ENCODE data around the gene ADORA2B. TPM values are rescaled to one million over a fixed set of nuclear protein-coding genes. Genes with fewer than 3 reads are reported as not detected.
A peak's percentile ranks its signal among the peaks of the same experiment; 100 is the strongest.

The ADORA2B gene
- total and polyA plus RNA-seq, 4 experiments from 2014 or later, result 0.23 to 1.8 (median 0.41) TPM

DNA sequence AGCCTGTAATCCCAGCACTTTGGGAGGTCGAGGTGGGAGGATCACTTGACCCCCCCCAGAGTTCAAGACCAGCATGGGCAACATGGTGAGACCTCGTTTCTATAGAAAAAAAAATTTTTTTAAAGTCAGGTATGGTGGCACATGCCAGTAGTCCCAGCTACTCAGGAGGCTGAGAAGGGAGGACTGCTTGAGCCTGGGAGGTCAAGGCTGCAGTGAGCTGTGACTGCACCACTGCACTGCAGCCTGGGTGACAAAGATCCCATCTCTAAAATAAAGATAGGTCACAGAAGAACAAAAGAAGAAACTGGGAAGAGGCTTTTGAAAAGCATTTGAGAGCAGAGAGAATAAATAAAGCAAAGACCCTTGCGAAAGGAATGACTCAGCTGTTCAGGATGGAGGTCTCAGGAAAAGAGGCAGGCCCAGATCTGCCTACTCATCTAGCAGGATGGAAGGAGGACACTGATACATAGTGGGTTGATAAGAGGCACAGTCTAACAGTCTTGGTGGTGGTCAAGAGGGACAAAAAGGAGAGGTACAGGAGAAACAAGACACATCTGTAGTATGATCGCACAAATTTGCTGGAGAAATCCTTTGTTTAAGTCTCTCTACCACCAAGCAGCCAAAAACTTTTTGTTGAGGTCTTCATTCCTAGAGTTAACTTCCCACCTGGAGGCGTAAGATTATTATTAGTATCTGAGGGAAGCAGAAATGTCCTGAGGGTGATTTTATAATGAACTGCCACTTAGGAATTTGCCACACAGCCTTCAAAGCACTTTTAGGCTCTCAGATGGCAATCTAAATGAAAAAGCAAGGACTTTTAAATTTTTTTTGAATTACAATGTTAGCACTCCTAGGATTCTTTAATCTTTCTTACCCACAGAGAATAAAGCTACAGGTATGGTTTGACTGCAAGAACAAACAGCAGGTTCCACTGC, 37.0 kb downstream of the ADORA2B start:
- no peak overlapping the region for H3K4me3 Mint-ChIP-seq
- CTCF ChIA-PET (ENCODE audit: partially characterized antibody), result no interaction called here
- H3K27ac ChIP-seq (ENCODE audit: low read depth, low read length), result no peak overlapping the region
- intact Hi-C loops (cut with micrococcal nuclease), result no loop called here
- H3K9me3 Mint-ChIP-seq, result no peaks in the 10 kb centered on the region
- H3K27me3 Mint-ChIP-seq, result no peaks in the 10 kb centered on the region
- no peaks in the 10 kb centered on the region for H3K27me3 ChIP-seq (ENCODE audit: insufficient read depth, low read length)
- H3K27ac Mint-ChIP-seq, result peak overlapping the region in 3 of 7 donors; percentile 28 to 89 (median 52)
- H3K36me3 Mint-ChIP-seq, result peaks cover 54 to 68% of the 10 kb centered on the region in 2 donors
- no peak overlapping the region for H3K4me3 ChIP-seq (ENCODE audit: low read length in 2 of 2)
- no peaks in the 10 kb centered on the region for H3K4me1 ChIP-seq (ENCODE audit: insufficient read depth, low read length)
- H3K9me3 ChIP-seq (ENCODE audit: control insufficient read depth in 1 of 2, low read length in 2 of 2), result no peaks in the 10 kb centered on the region
- H3K36me3 ChIP-seq (ENCODE audit: insufficient read depth, low read length), result peaks cover 24% of the 10 kb centered on the region
- POLR2A ChIA-PET (ENCODE audit: partially characterized antibody), result no interaction called here
- no peak for DNase-seq
- peaks cover 0 to 4% (median 2%) of the 10 kb centered on the region in 4 donors for H3K4me1 Mint-ChIP-seq

DNA sequence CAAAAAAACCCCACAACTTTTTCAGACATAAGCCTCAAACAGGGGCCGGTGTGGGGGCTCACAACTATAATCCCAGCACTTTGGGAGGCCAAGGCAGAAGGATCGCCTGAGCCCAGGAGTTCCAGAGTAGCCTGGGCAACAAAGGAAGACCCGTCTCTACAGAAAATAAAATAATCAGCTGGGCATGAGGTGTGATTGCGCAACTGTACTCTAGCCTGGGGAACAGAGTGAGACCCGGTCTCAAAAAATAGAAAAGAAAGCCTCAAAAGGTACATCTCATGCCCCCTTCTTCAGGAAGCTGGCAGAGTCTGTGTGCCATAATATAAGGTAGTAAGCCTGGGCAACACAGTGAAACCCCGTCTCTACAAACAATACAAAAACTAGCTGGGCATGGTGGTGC, 51.4 kb downstream of the ADORA2B start:
- H3K4me1 Mint-ChIP-seq, result peaks cover 16 to 32% (median 22%) of the 10 kb centered on the region in 4 donors
- Histone ChIP-seq H3K9me3 (ENCODE audit: control insufficient read depth in 1 of 2, low read length in 2 of 2) (no peaks in the 10 kb centered on the region), H3K4me1 (ENCODE audit: insufficient read depth, low read length) (peaks cover 22% of the 10 kb centered on the region), H3K27ac (ENCODE audit: low read depth, low read length) (no peak overlapping the region), H3K27me3 (ENCODE audit: insufficient read depth, low read length) (no peaks in the 10 kb centered on the region), H3K4me3 (ENCODE audit: low read length in 2 of 2) (no peak overlapping the region), H3K36me3 (ENCODE audit: insufficient read depth, low read length) (peaks cover 5% of the 10 kb centered on the region)
- no peak overlapping the region for H3K4me3 Mint-ChIP-seq
- H3K9me3 Mint-ChIP-seq, result no peaks in the 10 kb centered on the region
- intact Hi-C loops (cut with micrococcal nuclease), result loop anchor here (5.0 kb wide), 1 partner anchor 144 kb away; no protein-coding TSS in a partner anchor
- ChIA-PET POLR2A (ENCODE audit: partially characterized antibody) (interaction anchor here (0.6 kb wide), 1 partner anchor 604 kb away, joined by 4 read pairs; no protein-coding TSS in a partner anchor), CTCF (ENCODE audit: partially characterized antibody) (interaction anchor here (0.9 to 1.1 kb wide), 2 partner anchors 8 to 168 kb away, joined by 3 to 4 read pairs; no protein-coding TSS in a partner anchor)
- DNase-seq, result no peak
- no peak overlapping the region for H3K27ac Mint-ChIP-seq
- no peaks in the 10 kb centered on the region for H3K27me3 Mint-ChIP-seq
- peaks cover 11 to 34% of the 10 kb centered on the region in 2 donors for H3K36me3 Mint-ChIP-seq

DNA sequence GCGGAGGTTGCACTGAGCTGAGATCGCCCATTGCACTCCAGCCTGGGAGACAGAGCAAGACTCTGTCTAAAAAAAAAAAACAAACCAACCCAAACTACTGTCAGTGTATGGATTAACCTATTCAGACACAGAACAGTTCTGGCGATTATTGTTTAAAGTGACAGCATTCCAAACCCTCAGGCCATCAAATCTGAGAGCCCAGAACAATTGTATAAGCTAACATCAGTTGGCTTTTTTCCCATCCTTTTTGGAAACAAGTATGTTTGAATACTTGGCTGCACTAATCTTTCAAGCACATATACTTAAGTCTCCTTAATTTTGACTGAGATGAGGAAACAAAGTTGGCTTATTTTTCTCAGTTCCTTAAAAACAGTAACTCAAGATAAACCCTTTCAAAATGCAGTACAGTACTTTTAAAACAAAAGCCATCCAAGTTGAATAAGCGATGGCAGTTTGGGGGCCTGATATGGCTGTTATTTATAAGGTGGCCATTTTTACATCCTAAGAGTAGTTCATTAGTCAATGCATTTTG, 53.2 kb downstream of the ADORA2B start:
- no peak for DNase-seq
- H3K9me3 ChIP-seq (ENCODE audit: control insufficient read depth in 1 of 2, low read length in 2 of 2), result no peaks in the 10 kb centered on the region
- peak overlapping the region in 4 of 8 donors; percentile 85 to 97 (median 94) for H3K4me3 Mint-ChIP-seq
- ChIA-PET CTCF (ENCODE audit: partially characterized antibody) (interaction anchor here (1.1 to 3.1 kb wide), 3 partner anchors 22 to 740 kb away, joined by 4 to 15 read pairs (median 8); no protein-coding TSS in a partner anchor), POLR2A (ENCODE audit: partially characterized antibody) (interaction anchor here (2.0 to 2.7 kb wide), 2 partner anchors 39 to 170 kb away, joined by 10 read pairs; no protein-coding TSS in a partner anchor)
- peaks cover 17 to 46% of the 10 kb centered on the region in 2 donors for H3K36me3 Mint-ChIP-seq
- intact Hi-C loops (cut with micrococcal nuclease), result loop anchor here (1.0 to 5.0 kb wide), 4 partner anchors 39 to 170 kb away; partner anchors contain the start of gene ADORA2B
- peak overlapping the region; percentile 86 to 99 (median 98) for H3K27ac Mint-ChIP-seq
- H3K27ac ChIP-seq (ENCODE audit: low read depth, low read length), result no peak overlapping the region
- no peaks in the 10 kb centered on the region for H3K9me3 Mint-ChIP-seq
- no peaks in the 10 kb centered on the region for H3K27me3 Mint-ChIP-seq
- H3K4me3 ChIP-seq (ENCODE audit: low read length in 2 of 2), result no peak overlapping the region
- peaks cover 18% of the 10 kb centered on the region for H3K36me3 ChIP-seq (ENCODE audit: insufficient read depth, low read length)
- no peaks in the 10 kb centered on the region for H3K27me3 ChIP-seq (ENCODE audit: insufficient read depth, low read length)
- peaks cover 28% of the 10 kb centered on the region for H3K4me1 ChIP-seq (ENCODE audit: insufficient read depth, low read length)
- H3K4me1 Mint-ChIP-seq, result peaks cover 24 to 42% (median 32%) of the 10 kb centered on the region in 4 donors

DNA sequence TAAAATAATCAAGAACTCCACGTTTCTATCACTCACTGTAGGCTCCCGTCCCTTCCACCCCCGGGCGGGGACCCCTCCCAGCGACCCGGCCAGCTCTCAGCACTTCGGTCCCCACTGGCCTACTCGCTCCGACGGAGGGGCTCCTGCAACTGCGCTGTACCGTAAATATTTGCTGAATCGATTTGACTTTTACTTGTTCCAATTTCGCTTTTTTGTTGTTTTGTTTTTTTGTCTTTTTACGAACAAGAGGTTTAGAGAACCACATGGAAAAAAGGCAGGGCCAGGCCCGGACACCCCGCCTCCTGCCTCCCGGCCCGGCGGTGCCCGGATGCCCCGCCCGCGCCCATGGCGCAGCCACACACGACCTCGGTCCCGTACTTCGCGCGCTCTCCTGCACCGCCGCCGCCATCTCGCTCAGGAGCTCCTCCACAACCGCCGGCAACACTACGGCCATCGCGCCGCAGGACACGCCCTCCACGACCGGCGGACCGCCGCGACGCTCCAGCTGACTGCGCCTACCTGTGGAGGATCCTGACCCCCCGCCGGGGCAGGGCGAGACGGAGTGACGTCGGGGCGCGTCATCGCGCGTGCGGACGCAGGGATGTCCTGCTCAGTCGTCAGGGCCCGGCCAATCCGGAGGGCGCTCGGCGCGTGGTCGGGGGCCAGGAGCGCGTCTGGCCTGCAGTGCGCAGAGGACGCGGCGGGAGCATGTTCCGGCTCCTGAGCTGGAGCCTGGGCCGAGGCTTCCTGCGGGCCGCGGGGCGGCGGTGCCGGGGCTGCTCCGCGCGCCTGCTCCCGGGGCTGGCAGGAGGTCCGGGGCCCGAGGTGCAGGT, 54.4 kb downstream of the ADORA2B start, which contains the start of the genes TTC19 and ZSWIM7:
Gene TTC19 (plus strand): TSS at position 684 of the 833 bp plus-strand sequence. CDS start 25 bp downstream, at position 709.
Gene ZSWIM7 (minus strand): TSS at position 564 of the 833 bp plus-strand sequence. CDS start 110 bp downstream, at position 454.
- H3K36me3 ChIP-seq (ENCODE audit: insufficient read depth, low read length), result peaks cover 28% of the 10 kb centered on the region
- no peaks in the 10 kb centered on the region for H3K27me3 Mint-ChIP-seq
- H3K4me1 Mint-ChIP-seq, result peaks cover 24 to 42% (median 33%) of the 10 kb centered on the region in 4 donors
- no peaks in the 10 kb centered on the region for H3K27me3 ChIP-seq (ENCODE audit: insufficient read depth, low read length)
- intact Hi-C loops (cut with micrococcal nuclease), result loop anchor here (1.0 to 5.0 kb wide), 2 partner anchors 147 to 216 kb away; partner anchors contain the start of gene NCOR1
- peak; percentile 89 to 94 (median 91) for DNase-seq
- H3K4me1 ChIP-seq (ENCODE audit: insufficient read depth, low read length), result peaks cover 28% of the 10 kb centered on the region
- peak within 1 kb of the TSS; percentile 73 to 79 for H3K4me3 ChIP-seq (ENCODE audit: low read length in 2 of 2)
- H3K36me3 Mint-ChIP-seq, result peaks cover 27 to 52% of the 10 kb centered on the region in 2 donors
- no peaks in the 10 kb centered on the region for H3K9me3 ChIP-seq (ENCODE audit: control insufficient read depth in 1 of 2, low read length in 2 of 2)
- peak within 1 kb of the TSS; percentile 86 to 99 (median 98) for H3K27ac Mint-ChIP-seq
- ChIA-PET POLR2A (ENCODE audit: partially characterized antibody) (interaction anchor here (0.6 to 2.7 kb wide), 12 partner anchors 8 to 537 kb away, joined by 3 to 10 read pairs (median 3); partner anchors contain the start of genes ADORA2B and CENPV), CTCF (ENCODE audit: partially characterized antibody) (interaction anchor here (0.7 to 3.1 kb wide), 5 partner anchors 10 to 741 kb away, joined by 3 to 15 read pairs (median 5); no protein-coding TSS in a partner anchor)
- H3K4me3 Mint-ChIP-seq, result peak within 1 kb of the TSS; percentile 91 to 97 (median 95)
- no peaks in the 10 kb centered on the region for H3K9me3 Mint-ChIP-seq
- peak within 1 kb of the TSS; percentile 76 for H3K27ac ChIP-seq (ENCODE audit: low read depth, low read length)

DNA sequence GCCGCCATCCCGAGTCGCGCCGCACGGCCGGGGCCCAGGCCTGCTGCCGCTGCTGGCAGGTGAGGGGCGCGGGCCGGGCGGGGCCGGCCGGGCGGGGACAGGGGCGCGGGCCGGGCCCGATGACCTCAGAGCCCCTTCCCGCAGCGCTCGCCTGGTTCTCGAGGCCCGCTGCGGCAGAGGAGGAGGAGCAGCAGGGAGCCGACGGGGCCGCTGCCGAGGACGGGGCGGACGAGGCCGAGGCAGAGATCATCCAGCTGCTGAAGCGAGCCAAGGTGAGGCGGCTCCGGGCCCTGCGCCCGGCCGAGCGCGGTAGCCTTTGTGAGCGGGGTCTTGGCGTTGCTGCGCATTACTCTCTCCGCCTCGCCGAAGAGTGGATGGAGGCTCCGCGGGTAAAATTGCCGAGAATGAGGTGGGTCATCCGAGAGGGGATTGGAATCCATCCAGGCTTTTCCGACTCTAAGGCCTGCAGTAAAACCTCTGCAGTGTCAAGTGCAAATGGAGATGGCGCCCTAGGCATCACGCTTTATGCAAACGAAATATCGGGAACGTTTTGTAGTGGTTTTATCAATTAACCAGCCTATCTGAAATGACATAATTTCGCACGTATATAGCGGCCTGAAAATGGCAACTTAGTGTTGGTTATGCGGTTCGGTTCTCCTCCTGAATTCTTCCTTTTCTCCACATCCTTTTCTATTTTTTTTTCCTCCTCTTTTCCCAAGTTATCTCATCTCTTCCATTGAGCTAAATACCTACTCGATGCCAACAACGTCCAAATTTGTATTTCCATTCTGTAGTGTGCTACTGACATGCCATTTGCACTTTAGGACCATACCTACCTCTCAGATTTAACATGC, 55.3 kb downstream of the ADORA2B start:
- CTCF ChIA-PET (ENCODE audit: partially characterized antibody), result interaction anchor here (0.7 to 3.1 kb wide), 4 partner anchors 9 to 742 kb away, joined by 3 to 15 read pairs (median 4); no protein-coding TSS in a partner anchor
- H3K27ac ChIP-seq (ENCODE audit: low read depth, low read length), result peak overlapping the region; percentile 76
- intact Hi-C loops (cut with micrococcal nuclease), result loop anchor here (1.0 to 5.0 kb wide), 2 partner anchors 148 to 215 kb away; partner anchors contain the start of gene NCOR1
- peaks cover 24 to 42% (median 35%) of the 10 kb centered on the region in 4 donors for H3K4me1 Mint-ChIP-seq
- H3K27me3 Mint-ChIP-seq, result no peaks in the 10 kb centered on the region
- H3K4me3 ChIP-seq (ENCODE audit: low read length in 2 of 2), result peak overlapping the region; percentile 54 to 79
- no peaks in the 10 kb centered on the region for H3K27me3 ChIP-seq (ENCODE audit: insufficient read depth, low read length)
- DNase-seq, result peak in 2 of 5 donors; percentile 42 to 53
- POLR2A ChIA-PET (ENCODE audit: partially characterized antibody), result interaction anchor here (0.8 to 2.7 kb wide), 10 partner anchors 7 to 536 kb away, joined by 3 to 10 read pairs (median 4); partner anchors contain the start of gene ADORA2B
- H3K4me1 ChIP-seq (ENCODE audit: insufficient read depth, low read length), result peaks cover 28% of the 10 kb centered on the region
- H3K27ac Mint-ChIP-seq, result peak overlapping the region; percentile 86 to 97 (median 94)
- H3K36me3 Mint-ChIP-seq, result peaks cover 30 to 55% of the 10 kb centered on the region in 2 donors
- peaks cover 36% of the 10 kb centered on the region for H3K36me3 ChIP-seq (ENCODE audit: insufficient read depth, low read length)
- H3K9me3 ChIP-seq (ENCODE audit: control insufficient read depth in 1 of 2, low read length in 2 of 2), result no peaks in the 10 kb centered on the region
- H3K9me3 Mint-ChIP-seq, result no peaks in the 10 kb centered on the region
- peak overlapping the region; percentile 88 to 96 (median 91) for H3K4me3 Mint-ChIP-seq

Measured in CD4-positive, alpha-beta memory T cell (primary cell).